GM21737 (cell line): ENCODE results near the gene BBOF1.
"Not testable (repeated sequence)": the region's sequence is repeated elsewhere in the genome, so short reads cannot be mapped to it uniquely, and the experiment has no call there.

Experiments used
- ATAC-seq: cut with Tn5 transposase; IDR thresholded peaks from one replicate; pipeline ENCODE4 v1.9.1; 2021; ENCODE audit warnings: mild to moderate bottlenecking, moderate library complexity; ENCODE audit not compliant: unreplicated experiment

Gene BBOF1

GRCh38 chr14:74085828-74086227 lies 66.7 kb downstream of the BBOF1 start:
- no peak for ATAC-seq

DNA sequence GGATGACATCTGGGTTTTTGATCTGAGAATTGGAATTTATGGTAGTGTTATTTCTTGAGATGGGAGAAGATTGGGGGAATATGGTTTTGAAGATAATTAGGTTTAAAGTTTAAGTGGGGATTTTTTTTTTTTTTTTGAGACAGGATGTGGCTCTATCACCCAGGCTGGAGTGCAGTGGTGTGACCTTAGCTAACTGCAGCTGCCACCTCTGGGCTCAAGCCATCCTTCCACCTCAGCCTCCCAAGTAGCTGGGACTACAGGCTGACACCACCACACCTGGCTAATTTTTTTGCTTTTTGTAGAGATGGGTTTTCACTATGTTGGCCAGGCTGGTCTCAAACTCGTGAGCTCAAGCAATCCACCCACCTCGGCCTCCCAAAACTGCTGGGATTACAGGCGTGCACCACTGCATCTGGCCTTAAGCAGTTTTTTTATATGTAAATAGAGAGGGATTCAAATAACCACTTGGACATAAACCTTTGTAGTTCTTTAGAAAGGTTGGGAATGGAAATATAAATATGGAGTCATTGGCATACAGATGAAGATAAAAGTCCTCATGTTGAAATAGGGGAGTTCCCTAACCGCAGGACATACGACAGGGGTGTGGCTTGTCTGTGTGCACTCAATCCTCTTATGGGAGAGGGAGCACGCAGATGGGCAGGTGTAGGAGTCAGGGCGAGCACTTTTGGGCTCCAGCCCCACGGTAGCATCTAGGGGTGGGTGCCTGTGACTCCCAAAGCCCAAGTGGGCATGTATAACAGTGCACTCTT lies 70.3 kb downstream of the BBOF1 start:
- ATAC-seq = no peak

GRCh38 chr14:74105381-74105780 lies 86.2 kb downstream of the BBOF1 start:
- no peak for ATAC-seq

- no peak for ATAC-seq
Observed at GRCh38 chr14:74109369-74109768, 90.2 kb downstream of the BBOF1 start.

DNA sequence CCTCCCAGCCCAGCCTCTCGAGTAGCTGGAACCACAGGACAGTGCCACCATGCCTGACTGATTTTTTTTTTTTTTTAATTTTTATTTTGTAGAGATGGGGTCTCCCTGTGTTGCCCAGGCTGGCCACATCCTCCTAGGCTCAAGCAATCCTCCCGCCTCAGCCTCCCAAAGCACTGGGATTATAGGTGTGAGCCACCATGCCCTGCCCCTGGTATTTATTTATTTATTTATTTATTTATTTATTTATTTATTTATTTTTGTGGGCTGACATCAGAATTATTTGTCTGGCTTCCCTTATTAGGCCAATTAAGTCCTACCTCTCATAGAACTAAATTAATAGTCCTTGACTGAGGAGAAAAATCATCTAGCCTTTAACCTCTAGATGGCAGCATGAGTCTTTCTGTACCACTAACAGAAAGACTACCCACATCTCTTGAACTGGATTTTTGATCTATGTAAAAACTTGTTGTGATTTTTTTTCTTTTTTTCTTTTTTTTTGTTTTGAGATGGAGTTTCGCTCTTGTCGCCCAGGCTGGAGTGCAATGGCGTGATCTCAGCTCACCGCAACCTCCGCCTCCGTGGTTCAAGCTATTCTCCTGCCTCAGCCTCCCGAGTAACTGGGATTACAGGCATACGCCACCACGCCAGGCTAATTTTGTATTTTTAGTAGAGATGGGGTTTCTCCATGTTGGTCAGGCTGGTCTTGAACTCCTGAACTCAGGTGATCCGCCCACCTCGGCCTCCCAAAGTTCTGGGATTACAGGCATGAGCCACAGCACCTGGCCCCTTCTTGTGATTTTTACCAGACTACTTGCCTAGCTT lies 92.5 kb downstream of the BBOF1 start:
- not testable (repeated sequence) for ATAC-seq
